Naive thymus-derived CD4-positive, alpha-beta T cell (primary cell): ENCODE measurements around the gene CHD3. TPM values are rescaled to one million over a fixed set of nuclear protein-coding genes. Genes with fewer than 3 reads are reported as not detected.

ENCODE experiments used
- ATAC-seq: fragments of 150-1000 bp; cut with Tn5 transposase; 2 replicates; pipeline ENCODE4 v1.10.0; 2021; ENCODE audit warnings: mild to moderate bottlenecking, moderate library complexity
- CTCF ChIA-PET: fragments of 350-600 bp; sonication (Branson Sonifier 250); formaldehyde crosslinking; loops from one replicate; lab custom pipeline; 2021; ENCODE audit warnings: antibody characterized with exemption; lab: Charles Lee
- POLR2A ChIA-PET: fragments of 350-600 bp; sonication (Branson Sonifier 250); formaldehyde crosslinking; loops from one replicate; lab custom pipeline; 2021; ENCODE audit warnings: antibody characterized with exemption, inconsistent platforms; lab: Charles Lee
- DNase-seq, 9 donors: peaks; one replicate each; pipeline versions ENCODE4 v3.0.0 to v3.0.0-alpha.2; 2020 to 2022; ENCODE audit warnings: mixed read lengths in 1 of 9
- H3K27ac ChIP-seq: one replicate; pipeline ENCODE4 v1.7.0; 2013; ENCODE audit warnings: mild to moderate bottlenecking, low read depth, low read length, moderate library complexity
- H3K27me3 ChIP-seq, 2 donors: one replicate each; pipeline ENCODE4 v1.7.0; 2013; ENCODE audit warnings: low read length in 2 of 2, mild to moderate bottlenecking in 2 of 2, moderate library complexity in 2 of 2; ENCODE audit not compliant: control insufficient read depth in 2 of 2, insufficient read depth in 2 of 2
- H3K36me3 ChIP-seq, 3 experiments: 1 replicate in 2 of 3; 2 replicates in 1 of 3; pipeline ENCODE4 v1.7.0; 2013; ENCODE audit warnings: low read length in 3 of 3, mild to moderate bottlenecking in 3 of 3, moderate library complexity in 1 of 3; ENCODE audit not compliant: insufficient read depth in 3 of 3, control insufficient read depth in 2 of 3
- H3K4me1 ChIP-seq, 2 donors: one replicate each; pipeline ENCODE4 v1.7.0; 2013; ENCODE audit warnings: low read length in 2 of 2, mild to moderate bottlenecking in 2 of 2, moderate library complexity in 1 of 2; ENCODE audit not compliant: control insufficient read depth in 2 of 2, insufficient read depth in 2 of 2
- H3K4me3 ChIP-seq: 2 replicates; pipeline ENCODE4 v1.7.0; 2013; ENCODE audit warnings: mild to moderate bottlenecking, low read length
- H3K9me3 ChIP-seq, 3 experiments: 1 replicate in 2 of 3; 2 replicates in 1 of 3; pipeline ENCODE4 v1.7.0; 2013; ENCODE audit warnings: low read length in 3 of 3; ENCODE audit not compliant: control insufficient read depth in 2 of 3
- H3K27ac Mint-ChIP-seq, 9 donors: one replicate each; pipeline ENCODE4 v1.8.0; 2020 to 2022; ENCODE audit warnings: mixed read lengths in 9 of 9, mild to moderate bottlenecking in 8 of 9, moderate library complexity in 5 of 9, inconsistent platforms in 2 of 9
- H3K27me3 Mint-ChIP-seq, 5 donors: one replicate each; pipeline ENCODE4 v1.8.0; 2021 to 2022; ENCODE audit warnings: mixed read lengths in 5 of 5, mild to moderate bottlenecking in 1 of 5
- H3K36me3 Mint-ChIP-seq, 5 donors: one replicate each; pipeline ENCODE4 v1.8.0; 2020 to 2022; ENCODE audit warnings: mixed read lengths in 5 of 5, mild to moderate bottlenecking in 3 of 5, inconsistent platforms in 1 of 5
- H3K4me1 Mint-ChIP-seq, 7 donors: one replicate each; pipeline ENCODE4 v1.8.0; 2020 to 2022; ENCODE audit warnings: mixed read lengths in 7 of 7, mild to moderate bottlenecking in 3 of 7, inconsistent platforms in 1 of 7
- H3K4me3 Mint-ChIP-seq, 10 donors: one replicate each; pipeline ENCODE4 v1.8.0; 2020 to 2022; ENCODE audit warnings: mild to moderate bottlenecking in 10 of 10, mixed read lengths in 10 of 10, moderate library complexity in 6 of 10, inconsistent platforms in 2 of 10
- H3K9me3 Mint-ChIP-seq, 11 donors: one replicate each; pipeline ENCODE4 v1.8.0; 2020 to 2022; ENCODE audit warnings: mixed read lengths in 11 of 11, mild to moderate bottlenecking in 4 of 11, inconsistent platforms in 1 of 11, moderate library complexity in 1 of 11
- intact Hi-C, 2 donors: fragments of 100-400 bp; cut with micrococcal nuclease; formaldehyde crosslinking; loops; one replicate each; pipeline ENCODE4 v1.15.1; 2023
- polyA plus RNA-seq, 2 donors: library from polyadenylated mRNA; unstranded; fragments of 300-500 nt; fragmentation: Illumina TruSeq; gene quantifications; one replicate each; pipeline ENCODE4 v1.2.3, GENCODE V29; 2021
- total RNA-seq, 6 experiments: library from RNA in 5 of 6; stranded (reverse) in 5 of 6; gene quantifications; 1 replicate in 5 of 6; 2 replicates in 1 of 6; pipeline ENCODE4 v1.2.3 and lab custom pipeline; 2021 to 2026

CHD3 gene
- total and polyA plus RNA-seq, 7 experiments from 2014 or later = 12.7 to 417 (median 247) TPM

GRCh38 chr17:7916808-7917207 is 28.2 kb downstream of the CHD3 start:
- Mint-ChIP-seq H3K4me1 (peaks cover 20 to 40% (median 36%) of the 10 kb centered on the region in 7 donors), H3K4me3 (peak overlapping the region; percentile 64 to 98 (median 82)), H3K9me3 (peaks cover 0 to 1% (median 0%) of the 10 kb centered on the region in 11 donors), H3K36me3 (peaks cover 0 to 3% (median 0%) of the 10 kb centered on the region in 5 donors), H3K27me3 (no peaks in the 10 kb centered on the region), H3K27ac (peak overlapping the region; percentile 79 to 95 (median 89))
- Histone ChIP-seq H3K27me3 (no peaks in the 10 kb centered on the region), H3K27ac (peak overlapping the region; percentile 75), H3K4me3 (peak overlapping the region; percentile 56), H3K36me3 (peaks cover 0 to 8% (median 0%) of the 10 kb centered on the region in 3 experiments), H3K4me1 (peaks cover 20 to 22% of the 10 kb centered on the region in 2 donors), H3K9me3 (no peaks in the 10 kb centered on the region)
- intact Hi-C loops = no loop called here
- ChIA-PET POLR2A (interaction anchor here (0.7 to 6.0 kb wide), 8 partner anchors 10 to 230 kb away, joined by 3 to 74 read pairs (median 13); partner anchors contain the start of genes CNTROB, CYB5D1, KCNAB3 and KDM6B), CTCF (interaction anchor here (1.0 to 3.9 kb wide), 7 partner anchors 14 to 73 kb away, joined by 3 to 48 read pairs (median 4); partner anchors contain the start of genes CNTROB and TRAPPC1)
- DNase-seq = no peak
- ATAC-seq = no peak

GRCh38 chr17:7922269-7922844 is 33.8 kb downstream of the CHD3 start:
- Histone ChIP-seq H3K36me3 (no peaks in the 10 kb centered on the region), H3K9me3 (no peaks in the 10 kb centered on the region), H3K27me3 (no peaks in the 10 kb centered on the region), H3K27ac (peak overlapping the region; percentile 85), H3K4me1 (peaks cover 5 to 13% of the 10 kb centered on the region in 2 donors), H3K4me3 (peak overlapping the region; percentile 49)
- peak overlapping the region; percentile 76 to 91 (median 87) for H3K4me3 Mint-ChIP-seq
- H3K36me3 Mint-ChIP-seq = peaks cover 0 to 5% (median 0%) of the 10 kb centered on the region in 5 donors
- ATAC-seq (peak; percentile 67), DNase-seq (peak in 1 of 9 donors; percentile 70)
- ChIA-PET POLR2A (interaction anchor here (0.7 to 3.9 kb wide), 10 partner anchors 10 to 89 kb away, joined by 3 to 55 read pairs (median 3); partner anchors contain the start of genes CNTROB, NAA38 and TRAPPC1), CTCF (interaction anchor here (0.7 to 1.3 kb wide), 4 partner anchors 9 to 67 kb away, joined by 3 to 8 read pairs (median 4); no protein-coding TSS in a partner anchor)
- no peaks in the 10 kb centered on the region for H3K9me3 Mint-ChIP-seq
- intact Hi-C loops = loop anchor here (1.0 to 2.0 kb wide), 3 partner anchors 10 to 66 kb away; partner anchors contain the start of genes CNTROB (in 2 of the 2) and NAA38 (in 1 of the 2)
- peaks cover 10 to 29% (median 21%) of the 10 kb centered on the region in 7 donors for H3K4me1 Mint-ChIP-seq
- peak overlapping the region; percentile 76 to 98 (median 97) for H3K27ac Mint-ChIP-seq
- no peaks in the 10 kb centered on the region for H3K27me3 Mint-ChIP-seq

GRCh38 chr17:7922845-7923628 is 34.4 kb downstream of the CHD3 start:
- DNase-seq (peak; percentile 66 to 88 (median 84)), ATAC-seq (peak; percentile 99)
- Histone ChIP-seq H3K27ac (peak overlapping the region; percentile 85), H3K9me3 (no peaks in the 10 kb centered on the region), H3K36me3 (no peaks in the 10 kb centered on the region), H3K4me1 (peaks cover 5 to 13% of the 10 kb centered on the region in 2 donors), H3K4me3 (peak overlapping the region; percentile 49), H3K27me3 (no peaks in the 10 kb centered on the region)
- Mint-ChIP-seq H3K4me3 (peak overlapping the region; percentile 76 to 91 (median 87)), H3K4me1 (peaks cover 10 to 29% (median 22%) of the 10 kb centered on the region in 7 donors), H3K27me3 (no peaks in the 10 kb centered on the region), H3K27ac (peak overlapping the region; percentile 76 to 98 (median 97)), H3K36me3 (peaks cover 0 to 8% (median 0%) of the 10 kb centered on the region in 5 donors), H3K9me3 (no peaks in the 10 kb centered on the region)
- intact Hi-C loops = loop anchor here (1.0 to 2.0 kb wide), 3 partner anchors 9 to 66 kb away; partner anchors contain the start of genes CNTROB (in 2 of the 2) and NAA38 (in 1 of the 2)
- ChIA-PET CTCF (interaction anchor here (0.7 to 1.2 kb wide), 3 partner anchors 10 to 67 kb away, joined by 3 to 4 read pairs (median 4); no protein-coding TSS in a partner anchor), POLR2A (interaction anchor here (0.7 to 3.9 kb wide), 10 partner anchors 9 to 90 kb away, joined by 3 to 55 read pairs (median 3); partner anchors contain the start of genes CNTROB, NAA38 and TRAPPC1)

- Histone ChIP-seq H3K4me3 (no peak overlapping the region), H3K4me1 (peaks cover 14 to 21% of the 10 kb centered on the region in 2 donors), H3K36me3 (peaks cover 0 to 8% (median 0%) of the 10 kb centered on the region in 3 experiments), H3K27me3 (no peaks in the 10 kb centered on the region), H3K9me3 (no peaks in the 10 kb centered on the region), H3K27ac (no peak overlapping the region)
- ChIA-PET POLR2A (interaction anchor here (2.8 kb wide), 1 partner anchor 11 kb away, joined by 21 read pairs; the partner anchor contains the start of gene RNF227), CTCF (no interaction called here)
- Mint-ChIP-seq H3K27me3 (no peaks in the 10 kb centered on the region), H3K4me1 (peaks cover 15 to 46% (median 39%) of the 10 kb centered on the region in 7 donors), H3K36me3 (peaks cover 0 to 17% (median 0%) of the 10 kb centered on the region in 5 donors), H3K27ac (peak overlapping the region in 2 of 9 donors; percentile 41 to 69), H3K4me3 (peak overlapping the region in 1 of 10 donors; percentile 10), H3K9me3 (peaks cover 0 to 3% (median 0%) of the 10 kb centered on the region in 11 donors)
- intact Hi-C loops = no loop called here
- ATAC-seq (no peak), DNase-seq (no peak)
These were observed 39.0 kb downstream of the CHD3 start for GRCh38 chr17:7927596-7927995.

- H3K4me3 Mint-ChIP-seq = peak within 1 kb of the TSS; percentile 95 to 100 (median 96)
- H3K27ac Mint-ChIP-seq = peak within 1 kb of the TSS; percentile 82 to 98 (median 96)
- H3K36me3 ChIP-seq = peaks cover 0 to 8% (median 0%) of the 10 kb centered on the region in 3 experiments
- H3K27me3 ChIP-seq = no peaks in the 10 kb centered on the region
- H3K4me3 ChIP-seq = no peak within 1 kb of the TSS
- ChIA-PET POLR2A (interaction anchor here (0.5 to 4.9 kb wide), 2 partner anchors 11 to 12 kb away, joined by 3 to 74 read pairs; partner anchors contain the start of gene RNF227), CTCF (no interaction called here)
- peak within 1 kb of the TSS; percentile 88 for H3K27ac ChIP-seq
- peaks cover 0 to 3% (median 0%) of the 10 kb centered on the region in 11 donors for H3K9me3 Mint-ChIP-seq
- ATAC-seq (no peak), DNase-seq (peak in 6 of 9 donors; percentile 21 to 64 (median 44))
- peaks cover 20 to 28% of the 10 kb centered on the region in 2 donors for H3K4me1 ChIP-seq
- intact Hi-C loops = loop anchor here (5.0 to 10.0 kb wide), 5 partner anchors 42 to 505 kb away; partner anchors contain the start of genes CHD3 (in 1 of the 2), NDEL1 (in 1 of the 2), POLR2A (in 1 of the 2) and RPL26 (in 1 of the 2)
- peaks cover 0 to 17% (median 0%) of the 10 kb centered on the region in 5 donors for H3K36me3 Mint-ChIP-seq
- H3K27me3 Mint-ChIP-seq = no peaks in the 10 kb centered on the region
- peaks cover 32 to 50% (median 41%) of the 10 kb centered on the region in 7 donors for H3K4me1 Mint-ChIP-seq
- H3K9me3 ChIP-seq = no peaks in the 10 kb centered on the region
These were observed 40.8 kb downstream of the CHD3 start, which contains the start of gene KCNAB3 for GRCh38 chr17:7929158-7930023. TSS of gene KCNAB3 (minus strand) at chr17:7929856. CDS start at chr17:7929435, 421 bp downstream.
